ENCODE data around the gene DENND6B. TPM values are rescaled to one million over a fixed set of nuclear protein-coding genes. Genes with fewer than 3 reads are reported as not detected.

DENND6B gene
- total and polyA plus RNA-seq, 2 of the 13 experiments (the other 11 are each of a cell fraction or from before 2014, with no cell fraction given) = 0.95 to 3.8 TPM

- TF ChIP-seq ZIK1 (CRISPR knock-in tag; IDR thresholded peaks at IDR 0.05; ENCODE audit: borderline replicate concordance, low read depth) = no peak
Measured at GRCh38 chr22:50298266-50298637, 28.6 kb downstream of the DENND6B start (continued).

DNA sequence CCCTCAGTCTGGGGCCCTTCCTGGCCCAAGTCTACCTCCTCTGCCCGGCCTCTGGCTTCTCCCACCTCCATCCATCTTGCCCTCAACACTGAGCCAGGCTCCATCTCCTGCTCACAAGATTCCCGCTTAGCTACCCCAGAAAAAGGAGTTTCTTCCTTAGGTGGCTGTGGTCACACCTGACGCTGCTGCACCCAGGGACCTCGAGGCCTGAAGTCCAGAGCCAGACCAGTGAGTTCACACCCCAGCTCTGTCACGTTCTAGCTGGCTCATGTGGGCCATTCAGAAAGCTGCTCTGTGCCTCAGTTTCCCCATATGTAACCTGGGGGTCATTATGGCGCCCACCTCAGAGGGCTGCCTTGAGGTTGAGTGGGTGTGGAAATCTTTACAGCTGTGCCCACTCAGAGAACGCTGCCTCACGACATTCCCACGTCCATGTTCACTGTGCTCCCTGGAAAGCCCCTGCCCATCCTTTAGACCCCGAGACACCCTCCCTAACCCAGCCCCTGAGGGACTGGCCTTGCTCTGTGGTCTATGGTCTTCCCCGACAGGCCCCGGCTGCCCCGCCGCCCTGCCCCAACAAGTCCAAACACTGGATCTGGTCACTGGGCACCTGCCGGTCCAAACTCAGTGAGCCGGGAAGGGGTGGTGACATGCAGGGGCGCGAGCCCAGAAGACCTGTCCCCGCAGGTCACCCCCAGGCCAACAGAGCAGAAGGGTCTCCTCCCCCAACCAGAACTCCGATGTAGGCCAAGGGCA is 29.1 kb downstream of the DENND6B start:
- no peaks in the 10 kb centered on the region for H3K27me3 ChIP-seq (ENCODE audit: control insufficient read depth in 1 of 2, insufficient read depth in 2 of 2, low read length in 2 of 2)
- no TSS peak for BruUV-seq (replicated peaks)
- H3K36me3 ChIP-seq (replicated peaks in 1 of 2; ENCODE audit: control insufficient read depth in 1 of 2, insufficient read depth in 2 of 2, low read length in 2 of 2) = no peaks in the 10 kb centered on the region
- 31% methylated on average over 11 of the region's 20 CpGs for WGBS (ENCODE audit: low lambda C conversion rate)
- peak overlapping the region; percentile 40; the same call in 1 of the 2 replicates for H3K9ac ChIP-seq (ENCODE audit: insufficient read depth, low read depth, low read length)
- H3K4me1 ChIP-seq (ENCODE audit: insufficient read depth, low read length) = peaks cover 83% of the 10 kb centered on the region
- peak overlapping the region; percentile 71 for H3K4me2 ChIP-seq (ENCODE audit: low read depth, low read length)
- H2AFZ ChIP-seq (ENCODE audit: low read length) = no peak overlapping the region
- DNase-seq (ENCODE audit: low spot score) (no peak), FAIRE-seq (no peak), ATAC-seq (no peak)
- ChIA-PET POLR2A (interaction anchor here (1.0 to 3.2 kb wide), 3 partner anchors 9 to 35 kb away, joined by 3 to 24 read pairs (median 4); partner anchors contain the start of gene PLXNB2), CTCF (ENCODE audit: low intra/inter-chr PET ratio, low total read pairs) (no interaction called here)
- in situ Hi-C loops (cut with HindIII; ENCODE audit: extremely low pct_ligation_motif_present, low pct_unique_long_range_greater_than_20kb) = no loop called here
- peaks cover 12% of the 10 kb centered on the region; the same call in 1 of the 2 replicates for H4K20me1 ChIP-seq (ENCODE audit: insufficient read depth, low read length)
- H3K79me2 ChIP-seq (ENCODE audit: insufficient read depth, low read length) = peaks cover 66% of the 10 kb centered on the region
- H3K9me3 ChIP-seq (ENCODE audit: low read length) = no peaks in the 10 kb centered on the region
- intact Hi-C loops (cut with micrococcal nuclease; ENCODE audit: unreplicated experiment) = loop anchor here (1.0 to 10.0 kb wide), 2 partner anchors 11 to 873 kb away; no protein-coding TSS in a partner anchor
- peak overlapping the region; percentile 68 for H3K27ac ChIP-seq (ENCODE audit: extremely low read length, insufficient read depth, low read length)
- H3K4me3 ChIP-seq (replicated peaks in 1 of 3; ENCODE audit: insufficient read depth in 1 of 3, low read depth in 2 of 3, low read length in 3 of 3) = peak overlapping the region; percentile 23 to 54 (median 34); a peak in 3 of 6 replicates
- 0 out of 2 replicates have a peak, but pooled peaks have one; percentile 3 for TF ChIP-seq RAD21 (CRISPR knock-in tag; IDR thresholded peaks at IDR 0.05)
- no peak for TF ChIP-seq ZNF639 (CRISPR knock-in tag; conservative IDR thresholded peaks at IDR 0.05)
- no peak for TF ChIP-seq KDM5A (IDR thresholded peaks at IDR 0.05; ENCODE audit: borderline replicate concordance, low read length)
- 0 out of 2 replicates have a peak, but pooled peaks have one; percentile 30 for TF ChIP-seq ERF (CRISPR knock-in tag; IDR thresholded peaks at IDR 0.05)
- no peak for TF ChIP-seq LCORL (IDR thresholded peaks at IDR 0.05)
- TF ChIP-seq LCORL (CRISPR knock-in tag; IDR thresholded peaks at IDR 0.05) = 0 out of 2 replicates have a peak, but pooled peaks have one; percentile 45
- TF ChIP-seq, protein P1, sequence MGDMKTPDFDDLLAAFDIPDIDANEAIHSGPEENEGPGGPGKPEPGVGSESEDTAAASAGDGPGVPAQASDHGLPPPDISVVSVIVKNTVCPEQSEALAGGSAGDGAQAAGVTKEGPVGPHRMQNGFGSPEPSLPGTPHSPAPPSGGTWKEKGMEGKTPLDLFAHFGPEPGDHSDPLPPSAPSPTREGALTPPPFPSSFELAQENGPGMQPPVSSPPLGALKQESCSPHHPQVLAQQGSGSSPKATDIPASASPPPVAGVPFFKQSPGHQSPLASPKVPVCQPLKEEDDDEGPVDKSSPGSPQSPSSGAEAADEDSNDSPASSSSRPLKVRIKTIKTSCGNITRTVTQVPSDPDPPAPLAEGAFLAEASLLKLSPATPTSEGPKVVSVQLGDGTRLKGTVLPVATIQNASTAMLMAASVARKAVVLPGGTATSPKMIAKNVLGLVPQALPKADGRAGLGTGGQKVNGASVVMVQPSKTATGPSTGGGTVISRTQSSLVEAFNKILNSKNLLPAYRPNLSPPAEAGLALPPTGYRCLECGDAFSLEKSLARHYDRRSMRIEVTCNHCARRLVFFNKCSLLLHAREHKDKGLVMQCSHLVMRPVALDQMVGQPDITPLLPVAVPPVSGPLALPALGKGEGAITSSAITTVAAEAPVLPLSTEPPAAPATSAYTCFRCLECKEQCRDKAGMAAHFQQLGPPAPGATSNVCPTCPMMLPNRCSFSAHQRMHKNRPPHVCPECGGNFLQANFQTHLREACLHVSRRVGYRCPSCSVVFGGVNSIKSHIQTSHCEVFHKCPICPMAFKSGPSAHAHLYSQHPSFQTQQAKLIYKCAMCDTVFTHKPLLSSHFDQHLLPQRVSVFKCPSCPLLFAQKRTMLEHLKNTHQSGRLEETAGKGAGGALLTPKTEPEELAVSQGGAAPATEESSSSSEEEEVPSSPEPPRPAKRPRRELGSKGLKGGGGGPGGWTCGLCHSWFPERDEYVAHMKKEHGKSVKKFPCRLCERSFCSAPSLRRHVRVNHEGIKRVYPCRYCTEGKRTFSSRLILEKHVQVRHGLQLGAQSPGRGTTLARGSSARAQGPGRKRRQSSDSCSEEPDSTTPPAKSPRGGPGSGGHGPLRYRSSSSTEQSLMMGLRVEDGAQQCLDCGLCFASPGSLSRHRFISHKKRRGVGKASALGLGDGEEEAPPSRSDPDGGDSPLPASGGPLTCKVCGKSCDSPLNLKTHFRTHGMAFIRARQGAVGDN (CRISPR knock-in tag; IDR thresholded peaks at IDR 0.05) = peak; percentile 69
- 0 out of 2 replicates have a peak, but pooled peaks have one; percentile 17 for TF ChIP-seq PHF21A (CRISPR knock-in tag; IDR thresholded peaks at IDR 0.05)
- TF ChIP-seq NR2F6 (IDR thresholded peaks at IDR 0.05) = no peak
- 0 out of 2 replicates have a peak, but pooled peaks have one; percentile 3 for TF ChIP-seq NR2F6 (CRISPR knock-in tag; IDR thresholded peaks at IDR 0.05)
- TF ChIP-seq RNF2 (conservative IDR thresholded peaks at IDR 0.05; ENCODE audit: low read depth) = 0 out of 2 replicates have a peak, but pooled peaks have one; percentile 43
- TF ChIP-seq, protein P2, sequence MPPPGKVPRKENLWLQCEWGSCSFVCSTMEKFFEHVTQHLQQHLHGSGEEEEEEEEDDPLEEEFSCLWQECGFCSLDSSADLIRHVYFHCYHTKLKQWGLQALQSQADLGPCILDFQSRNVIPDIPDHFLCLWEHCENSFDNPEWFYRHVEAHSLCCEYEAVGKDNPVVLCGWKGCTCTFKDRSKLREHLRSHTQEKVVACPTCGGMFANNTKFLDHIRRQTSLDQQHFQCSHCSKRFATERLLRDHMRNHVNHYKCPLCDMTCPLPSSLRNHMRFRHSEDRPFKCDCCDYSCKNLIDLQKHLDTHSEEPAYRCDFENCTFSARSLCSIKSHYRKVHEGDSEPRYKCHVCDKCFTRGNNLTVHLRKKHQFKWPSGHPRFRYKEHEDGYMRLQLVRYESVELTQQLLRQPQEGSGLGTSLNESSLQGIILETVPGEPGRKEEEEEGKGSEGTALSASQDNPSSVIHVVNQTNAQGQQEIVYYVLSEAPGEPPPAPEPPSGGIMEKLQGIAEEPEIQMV (CRISPR knock-in tag; IDR thresholded peaks at IDR 0.05; ENCODE audit: low read depth) = 0 out of 2 replicates have a peak, but pooled peaks have one; percentile 1
- no peak for TF ChIP-seq ZSCAN25 (CRISPR knock-in tag; IDR thresholded peaks at IDR 0.05)
- TF ChIP-seq ZMYM4 (CRISPR knock-in tag; IDR thresholded peaks at IDR 0.05) = 0 out of 2 replicates have a peak, but pooled peaks have one; percentile 8
- TF ChIP-seq ZNF746 (CRISPR knock-in tag; IDR thresholded peaks at IDR 0.05) = 0 out of 2 replicates have a peak, but pooled peaks have one; percentile 1

All from HepG2 (cell line).